Neural cell (in vitro differentiated cells): Measurements from ENCODE around the gene ULK3.

Experiments used
- EP300 ChIP-seq: fragments of 450-650 bp; conservative IDR thresholded peaks from 2 replicates; pipeline ENCODE4 v1.6.1; 2014; ENCODE audit warnings: antibody characterized with exemption, mild to moderate bottlenecking, moderate library complexity; ENCODE audit not compliant: poor library complexity, severe bottlenecking
- EZH2 ChIP-seq: fragments of 200-600, 300-800 bp; shearing (Covaris generic), sonication (generic); IDR thresholded peaks from 2 replicates; pipeline ENCODE4 v1.6.1; 2014; ENCODE audit warnings: antibody characterized with exemption, low read length, borderline replicate concordance, mild to moderate bottlenecking; ENCODE audit not compliant: insufficient read depth, poor library complexity, severe bottlenecking
- POLR2AphosphoS5 ChIP-seq: IDR thresholded peaks from 2 replicates; pipeline ENCODE4 v1.6.1; 2012
- RAD21 ChIP-seq: fragments of 450-650 bp; conservative IDR thresholded peaks from 2 replicates; pipeline ENCODE4 v1.6.1; 2014; ENCODE audit warnings: antibody characterized with exemption, mild to moderate bottlenecking, moderate library complexity
- REST ChIP-seq: IDR thresholded peaks from 2 replicates; pipeline ENCODE4 v1.6.1; 2012; ENCODE audit warnings: borderline replicate concordance
- TF ChIP-seq, protein P1 (sequence below): fragments of 450-650 bp; IDR thresholded peaks from 2 replicates; pipeline ENCODE4 v1.5.1; 2014; ENCODE audit warnings: antibody characterized with exemption, mild to moderate bottlenecking, moderate library complexity; ENCODE audit not compliant: poor library complexity, severe bottlenecking

- TF ChIP-seq REST (no peak), EZH2 (no peak), POLR2AphosphoS5 (no peak), RAD21 (no peak), EP300 (no peak)
- TF ChIP-seq, protein P1, sequence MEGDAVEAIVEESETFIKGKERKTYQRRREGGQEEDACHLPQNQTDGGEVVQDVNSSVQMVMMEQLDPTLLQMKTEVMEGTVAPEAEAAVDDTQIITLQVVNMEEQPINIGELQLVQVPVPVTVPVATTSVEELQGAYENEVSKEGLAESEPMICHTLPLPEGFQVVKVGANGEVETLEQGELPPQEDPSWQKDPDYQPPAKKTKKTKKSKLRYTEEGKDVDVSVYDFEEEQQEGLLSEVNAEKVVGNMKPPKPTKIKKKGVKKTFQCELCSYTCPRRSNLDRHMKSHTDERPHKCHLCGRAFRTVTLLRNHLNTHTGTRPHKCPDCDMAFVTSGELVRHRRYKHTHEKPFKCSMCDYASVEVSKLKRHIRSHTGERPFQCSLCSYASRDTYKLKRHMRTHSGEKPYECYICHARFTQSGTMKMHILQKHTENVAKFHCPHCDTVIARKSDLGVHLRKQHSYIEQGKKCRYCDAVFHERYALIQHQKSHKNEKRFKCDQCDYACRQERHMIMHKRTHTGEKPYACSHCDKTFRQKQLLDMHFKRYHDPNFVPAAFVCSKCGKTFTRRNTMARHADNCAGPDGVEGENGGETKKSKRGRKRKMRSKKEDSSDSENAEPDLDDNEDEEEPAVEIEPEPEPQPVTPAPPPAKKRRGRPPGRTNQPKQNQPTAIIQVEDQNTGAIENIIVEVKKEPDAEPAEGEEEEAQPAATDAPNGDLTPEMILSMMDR: no peak
These were observed 13.0 kb downstream of the ULK3 start for GRCh38 chr15:74829991-74830390.
